DND-41 (cell line): ENCODE measurements around the gene RNF148.

Experiments
- ATAC-seq: fragments of 200-7000 bp; cut with Tn5 transposase; 3 replicates; pipeline ENCODE4 v1.9.1; 2021; ENCODE audit warnings: low read depth; ENCODE audit not compliant: insufficient read depth
- DNase-seq: peaks from one replicate; pipeline ENCODE4 v3.0.0-alpha.2; 2020
- H2AFZ ChIP-seq: 2 replicates; pipeline ENCODE4 v1.6.0; 2012; ENCODE audit warnings: low read depth, low read length
- H3K27ac ChIP-seq: 2 replicates; pipeline ENCODE4 v1.5.1; 2012; ENCODE audit warnings: low read length, inconsistent platforms
- H3K27me3 ChIP-seq: fragments of 200-600 bp; sonication (generic); 2 replicates; pipeline ENCODE4 v1.6.0; 2012; ENCODE audit warnings: low read length, mild to moderate bottlenecking, inconsistent platforms; ENCODE audit not compliant: insufficient read depth, poor library complexity
- H3K36me3 ChIP-seq: 2 replicates; pipeline ENCODE4 v1.5.1; 2012; ENCODE audit warnings: low read length, inconsistent platforms; ENCODE audit not compliant: insufficient read depth
- H3K4me1 ChIP-seq: 2 replicates; pipeline ENCODE4 v1.5.1; 2012; ENCODE audit warnings: mild to moderate bottlenecking, low read length; ENCODE audit not compliant: insufficient read depth
- H3K4me2 ChIP-seq: 2 replicates; pipeline ENCODE4 v1.6.0; 2012; ENCODE audit warnings: mild to moderate bottlenecking, moderate library complexity, low read length, inconsistent platforms; ENCODE audit not compliant: insufficient read depth
- H3K4me3 ChIP-seq, 2 experiments: fragments of 200-600 bp in 1 of 2; shearing (Covaris generic) in 1 of 2; 2 replicates each; pipeline ENCODE4 v1.5.1; 2012 to 2016; ENCODE audit warnings: inconsistent platforms in 2 of 2, low read length in 2 of 2, mild to moderate bottlenecking in 2 of 2, low read depth in 1 of 2, moderate library complexity in 1 of 2
- H3K79me2 ChIP-seq: 2 replicates; pipeline ENCODE4 v1.6.0; 2012; ENCODE audit warnings: low read length, inconsistent platforms; ENCODE audit not compliant: insufficient read depth
- H3K9ac ChIP-seq: 2 replicates; pipeline ENCODE4 v1.6.0; 2012; ENCODE audit warnings: low read depth, mild to moderate bottlenecking, inconsistent platforms, low read length, moderate library complexity
- H3K9me3 ChIP-seq: 2 replicates; pipeline ENCODE4 v1.5.1; 2012; ENCODE audit warnings: low read length, moderate library complexity, mild to moderate bottlenecking, inconsistent platforms; ENCODE audit not compliant: insufficient read depth, severe bottlenecking
- H4K20me1 ChIP-seq: 2 replicates; pipeline ENCODE4 v1.6.0; 2012; ENCODE audit warnings: low read length; ENCODE audit not compliant: insufficient read depth
- CTCF ChIP-seq: IDR thresholded peaks from 2 replicates; pipeline ENCODE4 v1.5.1; 2012; ENCODE audit warnings: borderline replicate concordance, low read length, moderate library complexity, mild to moderate bottlenecking; ENCODE audit not compliant: poor library complexity, severe bottlenecking; ENCODE audit errors: extremely low read depth
- EZH2 ChIP-seq: IDR thresholded peaks from 3 replicates; pipeline ENCODE4 v1.6.1; 2012; ENCODE audit warnings: borderline replicate concordance, low read depth, mild to moderate bottlenecking, moderate library complexity, low read length, inconsistent platforms; ENCODE audit not compliant: severe bottlenecking

The RNF148 gene

GRCh38 chr7:122689346-122690109 lies 13.2 kb downstream of the RNF148 start:
- Histone ChIP-seq H3K4me1 (no peaks in the 10 kb centered on the region), H3K9me3 (peaks cover 8% of the 10 kb centered on the region), H2AFZ (no peak overlapping the region), H3K4me2 (no peak overlapping the region), H4K20me1 (no peaks in the 10 kb centered on the region), H3K27me3 (no peaks in the 10 kb centered on the region), H3K27ac (no peak overlapping the region), H3K36me3 (no peaks in the 10 kb centered on the region), H3K4me3 (no peak overlapping the region), H3K9ac (no peak overlapping the region), H3K79me2 (no peaks in the 10 kb centered on the region)
- TF ChIP-seq EZH2 (no peak), CTCF (no peak)
- DNase-seq (no peak), ATAC-seq (no peak)

- H3K27me3 ChIP-seq = no peaks in the 10 kb centered on the region
- no peak for ATAC-seq
- no peaks in the 10 kb centered on the region for H3K79me2 ChIP-seq
- no peak overlapping the region for H3K9ac ChIP-seq
- TF ChIP-seq EZH2 = no peak
- no peak for TF ChIP-seq CTCF
- no peak overlapping the region for H3K4me3 ChIP-seq
- H3K4me2 ChIP-seq = no peak overlapping the region
- no peaks in the 10 kb centered on the region for H3K36me3 ChIP-seq
- H3K9me3 ChIP-seq = peaks cover 8% of the 10 kb centered on the region
- H4K20me1 ChIP-seq = no peaks in the 10 kb centered on the region
- DNase-seq = no peak
- no peak overlapping the region for H2AFZ ChIP-seq
- no peaks in the 10 kb centered on the region for H3K4me1 ChIP-seq
- H3K27ac ChIP-seq = no peak overlapping the region
Observed at GRCh38 chr7:122688400-122688998, 14.2 kb downstream of the RNF148 start.

GRCh38 chr7:122686360-122686878 lies 16.3 kb downstream of the RNF148 start:
- H3K27ac ChIP-seq = no peak overlapping the region
- TF ChIP-seq CTCF (no peak), EZH2 (no peak)

More at GRCh38 chr7:122686360-122686878, 16.3 kb downstream of the RNF148 start:
- H2AFZ ChIP-seq = no peak overlapping the region
- DNase-seq (no peak), ATAC-seq (no peak)
- H4K20me1 ChIP-seq = no peaks in the 10 kb centered on the region
- no peaks in the 10 kb centered on the region for H3K79me2 ChIP-seq
- H3K9me3 ChIP-seq = no peaks in the 10 kb centered on the region
- no peak overlapping the region for H3K4me3 ChIP-seq
- no peaks in the 10 kb centered on the region for H3K4me1 ChIP-seq
- no peaks in the 10 kb centered on the region for H3K27me3 ChIP-seq
- no peak overlapping the region for H3K9ac ChIP-seq
- H3K36me3 ChIP-seq = no peaks in the 10 kb centered on the region
- H3K4me2 ChIP-seq = no peak overlapping the region
